H1 (cell line): ENCODE measurements around the gene DNMT1.
"Not testable (repeated sequence)": the region's sequence is repeated elsewhere in the genome, so short reads cannot be mapped to it uniquely, and the experiment has no call there.

Experiments used
- BCL11A ChIP-seq, 2 experiments: IDR thresholded peaks; one replicate each; pipeline ENCODE4 v1.6.1; 2011; ENCODE audit warnings: low read depth in 2 of 2, low read length in 2 of 2, mild to moderate bottlenecking in 2 of 2
- CHD2 ChIP-seq: IDR thresholded peaks from 2 replicates; pipeline ENCODE4 v1.6.1; 2012; ENCODE audit warnings: low read length, improper control_type of control experiment
- EGR1 ChIP-seq: IDR thresholded peaks from 2 replicates; pipeline ENCODE4 v1.6.1; 2011; ENCODE audit warnings: low read depth, low read length, borderline replicate concordance
- EZH2 ChIP-seq: fragments of 200-600 bp; sonication (generic); IDR thresholded peaks from 2 replicates; pipeline ENCODE4 v1.7.1; 2012; ENCODE audit warnings: low read depth, mild to moderate bottlenecking, moderate library complexity, low read length, inconsistent platforms; ENCODE audit not compliant: severe bottlenecking
- GABPA ChIP-seq: IDR thresholded peaks from 2 replicates; pipeline ENCODE4 v1.6.1; 2011; ENCODE audit warnings: mild to moderate bottlenecking, low read length, moderate library complexity, borderline replicate concordance; ENCODE audit not compliant: insufficient read depth
- HDAC2 ChIP-seq, 2 experiments: fragments of 300-600 bp in 1 of 2; sonication (generic) in 1 of 2; IDR thresholded peaks; 2 replicates each; pipeline ENCODE4 v1.6.1; 2011 to 2012; ENCODE audit warnings: low read depth in 2 of 2, low read length in 2 of 2, mild to moderate bottlenecking in 2 of 2, moderate library complexity in 2 of 2, borderline replicate concordance in 1 of 2, inconsistent platforms in 1 of 2
- KDM1A ChIP-seq: fragments of 200-600, 300-600 bp; sonication (generic); IDR thresholded peaks from 2 replicates; pipeline ENCODE4 v1.7.1; 2016; ENCODE audit warnings: mild to moderate bottlenecking, low read length, borderline replicate concordance
- POLR2A ChIP-seq, 2 experiments: IDR thresholded peaks; 1 replicate in 1 of 2; 2 replicates in 1 of 2; pipeline ENCODE4 v1.6.1; 2011; ENCODE audit warnings: low read depth in 2 of 2, low read length in 2 of 2, mild to moderate bottlenecking in 2 of 2; ENCODE audit errors: control extremely low read depth in 1 of 2
- SRF ChIP-seq: IDR thresholded peaks from 2 replicates; pipeline ENCODE4 v1.6.1; 2011; ENCODE audit warnings: mild to moderate bottlenecking, low read depth, low read length, moderate library complexity
- TAF1 ChIP-seq: IDR thresholded peaks from 2 replicates; pipeline ENCODE4 v1.6.1; 2011; ENCODE audit warnings: mild to moderate bottlenecking, low read depth, low read length
- TBP ChIP-seq: IDR thresholded peaks from 2 replicates; pipeline ENCODE4 v1.6.1; 2011; ENCODE audit warnings: low read depth, low read length, improper control_type of control experiment
- TF ChIP-seq, protein P1 (sequence below): IDR thresholded peaks from 2 replicates; pipeline ENCODE4 v1.6.1; 2011; ENCODE audit warnings: low read length, improper control_type of control experiment
- TF ChIP-seq, protein P2 (sequence below), 3 experiments: IDR thresholded peaks; 1 replicate in 2 of 3; 2 replicates in 1 of 3; pipeline versions ENCODE4 v1.5.1 to v1.6.1; 2011; ENCODE audit warnings: low read length in 3 of 3, mild to moderate bottlenecking in 3 of 3, inconsistent platforms in 2 of 3, low read depth in 1 of 3, moderate library complexity in 1 of 3; ENCODE audit not compliant: insufficient read depth in 1 of 3; ENCODE audit errors: control extremely low read depth in 1 of 3
- TF ChIP-seq, protein P3 (sequence below): IDR thresholded peaks from 2 replicates; pipeline ENCODE4 v1.6.1; 2012; ENCODE audit warnings: inconsistent platforms

DNA sequence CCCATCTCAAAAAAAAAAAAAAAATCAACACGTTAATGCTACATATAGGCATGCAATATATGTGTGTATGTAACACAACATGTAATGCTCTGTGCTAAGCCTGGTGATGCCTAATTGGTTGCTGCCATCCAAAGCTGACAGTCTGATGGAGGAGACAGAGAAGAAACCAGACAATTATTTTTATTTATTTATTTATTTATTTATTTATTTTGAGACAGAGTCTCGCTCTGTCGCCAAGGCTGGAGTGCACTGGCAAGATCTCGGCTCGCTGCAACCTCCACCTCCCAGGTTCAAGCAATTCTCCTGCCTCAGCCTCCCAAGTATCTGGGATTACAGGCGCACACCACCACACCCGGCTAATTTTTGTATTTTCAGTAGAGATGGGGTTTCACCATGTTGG is 40.7 kb upstream of the DNMT1 start:
- TF ChIP-seq, protein P1, sequence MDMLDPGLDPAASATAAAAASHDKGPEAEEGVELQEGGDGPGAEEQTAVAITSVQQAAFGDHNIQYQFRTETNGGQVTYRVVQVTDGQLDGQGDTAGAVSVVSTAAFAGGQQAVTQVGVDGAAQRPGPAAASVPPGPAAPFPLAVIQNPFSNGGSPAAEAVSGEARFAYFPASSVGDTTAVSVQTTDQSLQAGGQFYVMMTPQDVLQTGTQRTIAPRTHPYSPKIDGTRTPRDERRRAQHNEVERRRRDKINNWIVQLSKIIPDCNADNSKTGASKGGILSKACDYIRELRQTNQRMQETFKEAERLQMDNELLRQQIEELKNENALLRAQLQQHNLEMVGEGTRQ: not testable (repeated sequence)
- not testable (repeated sequence) for TF ChIP-seq BCL11A (IDR thresholded peaks at IDR 0.05; ENCODE audit: low read depth in 2 of 2, low read length in 2 of 2); EGR1; TBP; HDAC2 (IDR thresholded peaks at IDR 0.05; ENCODE audit: borderline replicate concordance in 1 of 2, low read depth in 2 of 2, low read length in 2 of 2); POLR2A (IDR thresholded peaks at IDR 0.05; ENCODE audit: control extremely low read depth in 1 of 2, low read depth in 2 of 2, low read length in 2 of 2); KDM1A; EZH2; TAF1; GABPA; SRF; CHD2
- TF ChIP-seq, protein P2, sequence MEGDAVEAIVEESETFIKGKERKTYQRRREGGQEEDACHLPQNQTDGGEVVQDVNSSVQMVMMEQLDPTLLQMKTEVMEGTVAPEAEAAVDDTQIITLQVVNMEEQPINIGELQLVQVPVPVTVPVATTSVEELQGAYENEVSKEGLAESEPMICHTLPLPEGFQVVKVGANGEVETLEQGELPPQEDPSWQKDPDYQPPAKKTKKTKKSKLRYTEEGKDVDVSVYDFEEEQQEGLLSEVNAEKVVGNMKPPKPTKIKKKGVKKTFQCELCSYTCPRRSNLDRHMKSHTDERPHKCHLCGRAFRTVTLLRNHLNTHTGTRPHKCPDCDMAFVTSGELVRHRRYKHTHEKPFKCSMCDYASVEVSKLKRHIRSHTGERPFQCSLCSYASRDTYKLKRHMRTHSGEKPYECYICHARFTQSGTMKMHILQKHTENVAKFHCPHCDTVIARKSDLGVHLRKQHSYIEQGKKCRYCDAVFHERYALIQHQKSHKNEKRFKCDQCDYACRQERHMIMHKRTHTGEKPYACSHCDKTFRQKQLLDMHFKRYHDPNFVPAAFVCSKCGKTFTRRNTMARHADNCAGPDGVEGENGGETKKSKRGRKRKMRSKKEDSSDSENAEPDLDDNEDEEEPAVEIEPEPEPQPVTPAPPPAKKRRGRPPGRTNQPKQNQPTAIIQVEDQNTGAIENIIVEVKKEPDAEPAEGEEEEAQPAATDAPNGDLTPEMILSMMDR (IDR thresholded peaks at IDR 0.05; ENCODE audit: control extremely low read depth in 1 of 3, insufficient read depth in 1 of 3, low read depth in 1 of 3, low read length in 3 of 3): not testable (repeated sequence)
- TF ChIP-seq, protein P3, sequence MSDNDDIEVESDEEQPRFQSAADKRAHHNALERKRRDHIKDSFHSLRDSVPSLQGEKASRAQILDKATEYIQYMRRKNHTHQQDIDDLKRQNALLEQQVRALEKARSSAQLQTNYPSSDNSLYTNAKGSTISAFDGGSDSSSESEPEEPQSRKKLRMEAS: not testable (repeated sequence)
